SK-N-SH treated with all-trans-retinoic acid at 6 μM for 48 hours (cell line): ENCODE measurements around the gene CLDN25.

ENCODE experiments used
- ATAC-seq: fragments of 200-7000 bp; cut with Tn5 transposase; 3 replicates; pipeline ENCODE4 v1.9.1; 2020; ENCODE audit warnings: mild to moderate bottlenecking, moderate library complexity
- ARNTL ChIP-seq: fragments of 450-650 bp; formaldehyde crosslinking; IDR thresholded peaks from 2 replicates; pipeline ENCODE4 v1.5.0; 2020; ENCODE audit warnings: low read depth, mild to moderate bottlenecking, moderate library complexity, borderline replicate concordance
- BACH2 ChIP-seq: fragments of 250-450 bp; sonication (Bioruptor Pico); IDR thresholded peaks from 2 replicates; pipeline ENCODE4 v1.9.0; 2021; ENCODE audit warnings: mild to moderate bottlenecking, borderline replicate concordance
- CREB5 ChIP-seq: fragments of 250-450 bp; sonication (Bioruptor Pico); IDR thresholded peaks from 2 replicates; pipeline ENCODE4 v1.5.1; 2020; ENCODE audit warnings: low read depth, mild to moderate bottlenecking, moderate library complexity
- CSDC2 ChIP-seq: fragments of 250-450 bp; sonication (Bioruptor Pico); IDR thresholded peaks from 2 replicates; pipeline ENCODE4 v1.5.0; 2020; ENCODE audit warnings: mild to moderate bottlenecking, moderate library complexity
- CSRNP3 ChIP-seq: fragments of 250-450 bp; sonication (Bioruptor Pico); IDR thresholded peaks from 2 replicates; pipeline ENCODE4 v1.5.1; 2021; ENCODE audit warnings: mild to moderate bottlenecking, moderate library complexity
- ESRRG ChIP-seq: fragments of 250-450 bp; sonication (Bioruptor Pico); IDR thresholded peaks from 2 replicates; pipeline ENCODE4 v1.6.1; 2021; ENCODE audit warnings: mild to moderate bottlenecking
- GLIS3 ChIP-seq: fragments of 250-450 bp; sonication (Bioruptor Pico); IDR thresholded peaks from 2 replicates; pipeline ENCODE4 v1.5.0; 2020; ENCODE audit warnings: mild to moderate bottlenecking, moderate library complexity
- ISL1 ChIP-seq: fragments of 250-450 bp; sonication (Bioruptor Pico); IDR thresholded peaks from 2 replicates; pipeline ENCODE4 v2.1.2; 2022; ENCODE audit warnings: mild to moderate bottlenecking, moderate library complexity
- OSR1 ChIP-seq: fragments of 250-450 bp; sonication (Bioruptor Pico); IDR thresholded peaks from 2 replicates; pipeline ENCODE4 v1.8.0; 2022; ENCODE audit warnings: moderate library complexity, mild to moderate bottlenecking, inconsistent platforms
- PATZ1 ChIP-seq: fragments of 250-450 bp; sonication (Bioruptor Pico); IDR thresholded peaks from 2 replicates; pipeline ENCODE4 v1.8.0; 2020; ENCODE audit warnings: mild to moderate bottlenecking, moderate library complexity, borderline replicate concordance
- POU6F1 ChIP-seq: fragments of 250-450 bp; sonication (Bioruptor Pico); IDR thresholded peaks from 2 replicates; pipeline ENCODE4 v1.8.0; 2021; ENCODE audit warnings: low read depth, mild to moderate bottlenecking, moderate library complexity, borderline replicate concordance
- PPARA ChIP-seq: fragments of 250-450 bp; sonication (Bioruptor Pico); IDR thresholded peaks from 2 replicates; pipeline ENCODE4 v1.5.0; 2020; ENCODE audit warnings: mild to moderate bottlenecking, borderline replicate concordance
- RARB ChIP-seq: fragments of 250-450 bp; sonication (Bioruptor Pico); IDR thresholded peaks from 2 replicates; pipeline ENCODE4 v1.8.0; 2021; ENCODE audit warnings: mild to moderate bottlenecking, moderate library complexity
- SNAI2 ChIP-seq: fragments of 250-450 bp; sonication (Bioruptor Pico); IDR thresholded peaks from 2 replicates; pipeline ENCODE4 v1.5.0; 2020; ENCODE audit warnings: mild to moderate bottlenecking, moderate library complexity
- TCF4 ChIP-seq: fragments of 250-450 bp; sonication (Bioruptor Pico); IDR thresholded peaks from 2 replicates; pipeline ENCODE4 v1.8.0; 2021; ENCODE audit warnings: mild to moderate bottlenecking, moderate library complexity, borderline replicate concordance
- TOX ChIP-seq: fragments of 250-450 bp; sonication (Bioruptor Pico); IDR thresholded peaks from 2 replicates; pipeline ENCODE4 v1.8.0; 2021; ENCODE audit warnings: mild to moderate bottlenecking, moderate library complexity, borderline replicate concordance
- ZC3H10 ChIP-seq: fragments of 250-450 bp; sonication (Bioruptor Pico); IDR thresholded peaks from 2 replicates; pipeline ENCODE4 v1.5.1; 2021; ENCODE audit warnings: mild to moderate bottlenecking, moderate library complexity
- ZFP3 ChIP-seq: fragments of 250-450 bp; sonication (Bioruptor Pico); IDR thresholded peaks from 2 replicates; pipeline ENCODE4 v1.5.0; 2020; ENCODE audit warnings: mild to moderate bottlenecking, moderate library complexity
- ZFP30 ChIP-seq: fragments of 450-650 bp; formaldehyde crosslinking; IDR thresholded peaks from 2 replicates; pipeline ENCODE4 v1.5.0; 2022; ENCODE audit warnings: mild to moderate bottlenecking, moderate library complexity
- ZNF565 ChIP-seq: fragments of 450-650 bp; formaldehyde crosslinking; conservative IDR thresholded peaks from 2 replicates; pipeline ENCODE4 v1.5.0; 2020; ENCODE audit warnings: low read depth, mild to moderate bottlenecking, moderate library complexity
- ZNF70 ChIP-seq: fragments of 450-650 bp; formaldehyde crosslinking; IDR thresholded peaks from 2 replicates; pipeline ENCODE4 v1.5.0; 2020; ENCODE audit warnings: mild to moderate bottlenecking, moderate library complexity
- ZNF8 ChIP-seq: fragments of 450-650 bp; formaldehyde crosslinking; IDR thresholded peaks from 2 replicates; pipeline ENCODE4 v1.5.0; 2020; ENCODE audit warnings: mild to moderate bottlenecking, moderate library complexity

Gene CLDN25

GRCh38 chr11:113802621-113803020 lies 23.0 kb downstream of the CLDN25 start:
- ATAC-seq: no peak
- no peak for TF ChIP-seq ZFP3 (CRISPR knock-in tag)
- no peak for TF ChIP-seq SNAI2 (CRISPR knock-in tag)
- no peak for TF ChIP-seq ESRRG (CRISPR knock-in tag)
- no peak for TF ChIP-seq TCF4 (CRISPR knock-in tag)
- TF ChIP-seq PATZ1 (CRISPR knock-in tag): no peak
- TF ChIP-seq ZC3H10 (CRISPR knock-in tag): no peak
- no peak for TF ChIP-seq PPARA (CRISPR knock-in tag)
- TF ChIP-seq RARB (CRISPR knock-in tag): no peak
- TF ChIP-seq ZFP30 (CRISPR knock-in tag): no peak
- TF ChIP-seq GLIS3: no peak
- TF ChIP-seq ZNF8: no peak
- no peak for TF ChIP-seq TOX (CRISPR knock-in tag)
- no peak for TF ChIP-seq ARNTL (CRISPR knock-in tag)
- TF ChIP-seq ZNF70 (CRISPR knock-in tag): no peak
- TF ChIP-seq CSDC2 (CRISPR knock-in tag): no peak
- no peak for TF ChIP-seq OSR1

GRCh38 chr11:113805640-113806039 lies 26.0 kb downstream of the CLDN25 start:
- no peak for ATAC-seq
- TF ChIP-seq ISL1 (CRISPR knock-in tag) (no peak), SNAI2 (CRISPR knock-in tag) (no peak), CREB5 (CRISPR knock-in tag) (no peak), BACH2 (CRISPR knock-in tag) (no peak), ARNTL (CRISPR knock-in tag) (no peak), GLIS3 (no peak), OSR1 (no peak), TCF4 (CRISPR knock-in tag) (no peak), RARB (CRISPR knock-in tag) (no peak), CSRNP3 (CRISPR knock-in tag) (no peak), PPARA (CRISPR knock-in tag) (no peak), PATZ1 (CRISPR knock-in tag) (no peak), ZNF70 (CRISPR knock-in tag) (no peak), POU6F1 (no peak)

GRCh38 chr11:113806406-113806805 lies 26.8 kb downstream of the CLDN25 start:
- ATAC-seq: peak; percentile 94
- no peak for TF ChIP-seq GLIS3
- TF ChIP-seq BACH2 (CRISPR knock-in tag): no peak
- no peak for TF ChIP-seq ZNF8
- no peak for TF ChIP-seq CREB5 (CRISPR knock-in tag)
- TF ChIP-seq ZC3H10 (CRISPR knock-in tag): no peak
- TF ChIP-seq ESRRG (CRISPR knock-in tag): no peak
- TF ChIP-seq ZFP30 (CRISPR knock-in tag): no peak
- no peak for TF ChIP-seq PATZ1 (CRISPR knock-in tag)
- no peak for TF ChIP-seq ARNTL (CRISPR knock-in tag)
- no peak for TF ChIP-seq ZNF565 (CRISPR knock-in tag)
